ENCODE measurements around the gene MSRB1.
"Not testable (repeated sequence)": the region's sequence is repeated elsewhere in the genome, so short reads cannot be mapped to it uniquely, and the experiment has no call there.

Gene MSRB1

DNA sequence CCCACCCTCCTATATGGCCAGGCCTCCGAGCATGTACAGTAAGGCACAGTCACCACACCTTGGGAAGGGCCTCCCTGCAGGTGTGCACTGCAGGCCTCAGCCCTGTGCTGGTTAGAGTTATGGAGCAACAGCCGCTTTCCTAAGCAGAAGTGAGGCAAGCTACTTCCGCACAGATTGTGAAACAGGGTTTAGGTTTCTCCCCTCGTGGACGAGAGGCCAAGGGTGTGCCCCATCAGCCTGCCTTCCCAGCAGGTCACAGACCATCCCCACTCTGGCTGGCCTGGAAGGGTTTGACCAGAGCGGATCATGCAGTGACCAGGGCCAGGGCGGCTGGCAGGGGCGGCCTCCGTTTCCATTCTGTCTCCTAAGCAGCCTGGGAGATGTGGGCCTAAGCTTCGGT, 4.7 kb downstream of the MSRB1 start:
- no peak for DNase-seq

GRCh38 chr16:1936945-1937479, 6.0 kb downstream of the MSRB1 start:
- no peak for DNase-seq

DNA sequence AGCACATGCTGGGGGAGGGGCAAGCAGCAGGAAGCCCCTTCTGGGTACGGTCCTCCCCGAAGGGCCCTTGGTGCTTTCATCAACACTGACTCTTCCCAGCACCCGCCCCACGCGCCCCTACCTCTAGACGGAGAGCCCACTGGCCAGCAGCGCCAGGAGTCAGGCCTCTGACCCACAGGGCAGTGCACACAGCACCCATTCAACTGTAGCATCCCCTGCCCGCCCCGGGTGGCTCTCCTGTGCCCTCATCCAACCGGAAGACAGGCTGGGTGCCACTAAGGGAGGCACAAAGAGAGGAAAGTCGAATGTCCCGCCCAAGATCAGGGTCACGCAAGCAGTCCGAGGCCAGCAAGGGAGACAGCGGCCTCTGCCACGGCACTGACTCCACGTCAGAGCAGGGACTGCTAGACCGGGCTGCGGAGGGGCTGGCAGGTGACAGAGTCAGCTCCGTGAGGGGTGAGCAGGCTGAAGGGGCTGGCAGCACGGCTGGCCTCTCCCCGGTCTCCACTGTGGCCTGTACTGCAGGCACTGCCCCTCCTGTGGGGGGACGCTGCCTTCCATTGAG, 9.8 kb downstream of the MSRB1 start:
- no peak for DNase-seq

DNA sequence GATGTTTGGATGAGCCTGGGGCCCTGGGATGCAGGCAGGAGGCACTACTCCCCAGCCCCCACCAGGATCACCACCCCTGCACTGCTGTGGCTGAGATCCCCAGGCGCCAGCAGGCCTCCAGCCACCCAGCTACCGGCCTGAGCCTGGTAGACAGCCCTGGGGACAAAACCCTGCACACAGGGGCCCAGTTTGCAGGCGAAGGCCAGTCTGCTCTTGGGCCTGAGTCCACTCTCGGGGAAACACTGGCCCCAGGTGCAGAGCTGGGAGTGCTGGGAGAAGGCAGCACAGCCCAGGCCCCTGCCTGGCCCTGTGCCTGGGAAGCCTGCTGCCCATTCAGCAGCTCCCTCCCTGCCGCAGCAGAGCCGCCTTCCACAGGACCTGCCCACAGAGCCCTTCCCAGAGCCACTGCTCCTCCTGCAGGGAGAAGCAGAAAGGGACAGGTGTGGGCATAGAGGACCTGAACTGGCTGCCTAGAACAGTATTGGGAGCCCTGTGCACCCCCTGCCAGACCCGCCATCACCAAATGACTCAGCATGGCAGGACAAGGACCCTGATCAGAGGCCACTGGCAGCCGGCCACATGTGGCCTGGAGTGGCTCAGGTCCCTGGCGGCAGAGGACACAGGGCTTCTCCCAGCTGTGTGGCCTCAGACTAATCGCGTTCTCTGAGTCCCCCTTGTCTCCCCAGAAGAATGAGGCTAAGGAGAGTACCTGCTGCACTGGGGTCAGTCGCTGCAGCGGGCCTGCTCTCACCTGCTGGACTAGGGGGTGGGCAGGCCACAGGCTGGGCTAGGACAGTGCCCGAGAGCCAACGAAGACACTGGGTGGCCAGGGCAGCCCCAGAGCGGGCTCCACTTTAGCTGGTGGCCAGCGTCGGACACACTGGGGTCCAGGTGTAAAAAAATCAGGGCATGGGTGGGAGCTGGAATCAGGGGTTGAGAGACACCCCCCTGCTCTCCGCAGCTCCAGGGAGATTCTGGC, 10.7 kb downstream of the MSRB1 start:
- no peak for DNase-seq

DNA sequence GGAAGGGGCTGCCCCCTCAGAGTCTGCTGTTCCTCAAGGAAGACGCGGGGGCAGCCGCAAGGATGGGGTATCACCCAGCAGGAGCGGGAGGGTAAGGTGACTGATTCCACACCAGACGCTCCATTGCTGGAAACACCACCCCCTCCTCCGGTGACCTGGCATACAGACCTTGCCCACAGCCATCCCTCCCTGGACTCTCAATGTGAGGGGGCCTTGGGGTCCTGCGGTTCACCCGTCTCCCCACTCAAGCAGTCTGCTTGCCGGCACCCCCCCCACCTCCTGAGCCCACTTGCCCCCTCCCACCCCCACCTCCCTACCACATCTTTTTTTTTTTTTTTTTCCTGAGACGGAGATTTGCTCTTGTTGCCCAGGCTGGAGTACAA, 12.7 kb downstream of the MSRB1 start:
- no peak for DNase-seq

DNA sequence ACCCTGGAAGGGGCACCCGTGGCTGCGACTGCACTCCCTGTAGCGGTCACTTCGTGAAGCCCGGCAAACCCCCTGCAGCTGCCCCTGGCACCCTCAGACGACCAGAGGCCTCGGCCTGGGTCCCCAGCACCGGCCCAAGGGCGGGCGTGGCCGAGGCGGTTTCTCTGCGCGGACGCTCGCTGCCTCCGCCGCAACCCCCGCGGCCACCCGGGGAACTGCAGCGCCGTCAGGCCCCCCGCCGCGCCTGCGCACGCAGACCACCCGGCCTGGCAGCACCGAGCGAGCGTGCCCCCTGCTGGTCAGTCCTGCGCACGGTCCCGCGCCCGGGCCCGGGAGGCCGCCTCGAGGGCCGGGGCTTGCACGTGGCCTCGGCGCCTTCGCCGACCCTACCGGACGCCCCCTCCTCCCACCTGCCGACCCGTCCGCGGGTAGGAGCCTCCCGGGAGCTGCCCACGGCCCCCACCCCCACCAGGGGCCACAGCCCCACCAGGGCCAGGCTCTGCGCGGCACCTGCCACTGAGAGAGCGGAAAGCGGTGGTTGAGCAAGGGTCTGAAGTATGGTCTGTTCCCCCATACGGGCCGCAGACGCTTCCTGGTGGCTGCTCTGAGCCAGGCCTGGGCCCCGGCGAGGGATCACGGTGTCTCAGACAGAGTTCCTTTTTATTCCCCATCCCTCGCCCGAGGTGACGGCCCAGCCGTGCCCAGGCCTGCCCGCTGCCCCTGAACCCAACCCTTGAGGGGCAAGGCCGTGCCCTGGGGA, 13.2 kb downstream of the MSRB1 start:
- DNase-seq = peak; percentile 89

- DNase-seq = no peak
Measured at GRCh38 chr16:1929105-1929504, 13.9 kb downstream of the MSRB1 start.

DNA sequence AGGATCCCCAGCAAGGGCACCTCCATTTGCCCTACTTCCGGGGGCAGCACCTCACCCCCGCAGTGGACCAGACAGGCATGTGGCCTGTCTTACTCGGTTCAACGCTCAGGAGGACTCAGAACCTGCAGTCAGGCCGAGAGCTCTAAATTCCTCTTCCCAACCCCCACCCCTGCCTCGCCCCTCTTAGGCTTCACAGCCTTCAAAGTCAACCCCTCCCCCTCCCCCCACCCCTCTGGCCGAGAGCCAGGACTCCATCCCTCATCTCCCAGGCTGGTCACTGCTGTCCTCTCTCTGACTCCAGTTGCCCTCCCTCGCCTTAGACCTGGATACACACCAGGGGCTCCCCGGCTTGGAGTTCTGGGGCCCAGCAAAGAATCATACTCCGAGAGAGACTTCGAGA, 16.7 kb downstream of the MSRB1 start:
- no peak for DNase-seq

GRCh38 chr16:1924095-1924494, 18.9 kb downstream of the MSRB1 start:
- DNase-seq = no peak

DNA sequence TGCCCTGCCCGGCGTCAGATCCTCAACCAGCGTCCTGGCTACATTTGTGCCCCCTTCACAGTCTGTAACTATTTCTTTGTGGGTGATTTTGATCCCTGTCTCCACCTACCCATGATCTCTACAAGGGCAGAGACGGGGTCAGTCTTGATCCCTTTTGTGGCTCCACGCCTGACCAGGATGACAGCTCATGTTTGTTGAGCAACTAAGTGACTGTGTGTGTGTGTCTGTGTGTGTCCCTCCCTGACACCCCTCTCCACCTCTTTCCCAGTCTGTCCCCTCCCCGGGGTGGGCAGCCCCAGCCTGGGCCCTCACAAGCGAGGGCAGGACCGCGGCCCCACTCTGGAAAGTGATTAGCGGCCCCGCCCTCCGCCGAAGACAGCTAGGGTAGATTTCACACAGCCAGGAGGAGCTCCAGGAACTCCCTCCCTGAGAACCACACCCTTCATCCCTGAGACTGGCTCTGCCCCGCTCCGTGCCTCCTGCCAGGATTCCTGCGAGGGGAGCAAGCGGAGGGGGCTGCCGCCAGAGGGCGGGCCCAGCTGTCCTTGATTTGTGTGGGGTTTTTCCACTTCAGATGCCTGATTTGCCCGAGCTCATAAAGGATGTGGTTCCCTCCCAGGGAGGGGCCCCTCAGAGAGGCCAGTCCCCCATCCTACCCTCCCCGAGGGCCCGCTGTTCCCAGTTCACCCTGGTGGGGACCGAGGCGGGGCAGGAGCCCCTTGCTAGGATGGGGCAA, 19.5 kb downstream of the MSRB1 start:
- no peak for DNase-seq

- DNase-seq = no peak
Measured at GRCh38 chr16:1922357-1922756, 20.6 kb downstream of the MSRB1 start.

GRCh38 chr16:1920727-1921171, 22.2 kb downstream of the MSRB1 start:
- DNase-seq = no peak

DNA sequence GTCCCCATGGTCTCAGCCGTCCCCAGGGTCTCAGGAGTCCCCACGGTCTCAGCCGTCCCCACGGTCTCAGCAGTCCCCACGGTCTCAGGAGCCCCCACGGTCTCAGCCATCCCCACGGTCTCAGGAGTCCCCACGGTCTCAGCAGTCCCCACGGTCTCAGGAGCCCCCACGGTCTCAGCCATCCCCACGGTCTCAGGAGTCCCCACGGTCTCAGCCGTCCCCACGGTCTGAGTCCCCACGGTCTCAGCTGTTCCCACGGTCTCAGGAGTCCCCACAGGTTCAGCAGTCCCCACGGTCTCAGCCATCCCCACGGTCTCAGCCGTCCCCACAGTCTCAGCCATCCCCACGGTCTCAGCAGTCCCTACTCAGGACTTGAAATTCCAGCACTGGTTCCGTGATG, 22.9 kb downstream of the MSRB1 start:
- DNase-seq = not testable (repeated sequence)

DNA sequence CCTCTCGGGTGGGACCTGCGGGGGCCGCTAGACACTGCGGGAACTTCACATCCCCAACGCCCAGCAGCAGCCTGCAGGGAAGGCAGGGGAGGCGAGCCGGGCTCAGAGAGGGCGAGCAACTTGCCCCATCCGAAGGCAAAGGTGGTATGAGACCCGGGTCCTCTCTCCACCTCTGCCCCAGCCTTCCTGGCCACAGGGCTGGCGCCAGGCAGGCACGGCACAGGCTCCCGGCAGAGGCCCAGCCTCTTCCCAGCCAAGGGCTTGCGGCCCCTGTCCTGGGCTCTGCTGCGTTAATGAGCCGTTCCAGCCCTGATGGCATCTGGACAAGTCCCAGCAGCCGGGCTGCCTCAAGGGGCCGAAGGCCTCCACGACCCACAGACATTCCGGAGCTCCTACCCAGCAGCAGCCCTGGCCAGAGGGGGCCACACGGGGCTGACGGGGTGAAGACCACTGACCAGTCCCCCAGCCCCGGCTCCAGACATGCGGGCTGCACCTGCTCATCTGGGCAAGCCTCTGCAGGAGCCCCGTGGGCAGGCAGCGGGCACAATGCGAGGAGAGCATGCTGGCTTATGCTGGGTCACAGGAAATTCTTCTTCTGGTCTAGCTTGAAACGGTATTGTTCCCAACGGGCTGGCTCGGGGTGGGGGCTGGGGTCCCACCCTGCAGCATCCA, 23.5 kb downstream of the MSRB1 start:
- no peak for DNase-seq

DNA sequence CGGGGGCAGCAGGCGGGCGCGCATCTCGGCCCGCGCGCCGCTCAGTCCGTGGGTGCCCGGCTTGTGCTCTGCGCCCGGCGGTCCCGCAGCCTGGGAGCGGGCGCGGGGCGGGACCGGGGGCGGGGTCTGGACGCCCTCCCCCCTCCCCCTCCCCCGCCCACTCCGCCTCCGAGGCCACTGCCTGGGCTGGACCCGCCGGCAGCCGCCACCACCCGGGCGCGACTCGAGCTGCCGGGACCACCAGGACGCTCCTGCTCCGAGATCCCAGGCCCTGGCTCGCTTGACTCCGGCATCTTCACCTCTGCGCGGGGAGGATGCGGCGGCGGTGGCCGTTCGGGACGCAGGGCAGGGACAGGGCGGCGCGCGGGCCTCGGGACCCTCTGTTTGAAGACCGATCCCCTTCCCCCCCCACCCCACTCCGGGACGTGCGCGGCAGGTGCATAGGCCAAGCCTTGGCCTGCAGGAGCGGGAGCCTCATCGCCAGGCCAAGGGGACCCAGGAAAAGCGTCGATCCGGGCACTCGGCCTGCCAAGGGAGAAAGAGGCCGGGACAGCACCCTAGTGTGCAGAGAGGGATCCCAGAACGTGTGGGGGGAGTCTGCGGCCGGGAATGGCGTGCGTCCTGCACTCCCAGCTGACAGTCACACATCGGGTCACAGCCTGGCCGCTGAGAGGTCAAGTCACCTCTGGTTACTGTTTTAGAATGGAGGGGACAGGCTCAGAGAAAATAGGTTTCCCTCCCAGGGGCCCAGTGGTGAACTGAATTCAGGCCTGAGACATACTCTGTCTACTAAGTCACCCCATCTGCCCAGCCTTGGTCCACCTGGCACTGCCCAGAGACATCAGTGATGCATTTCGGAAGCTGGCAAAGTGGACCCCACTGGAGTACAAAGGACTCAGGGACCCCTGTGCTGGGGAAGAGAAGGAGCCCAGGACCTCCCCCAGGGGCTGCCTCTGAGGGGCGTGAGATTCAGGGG, 24.4 kb downstream of the MSRB1 start, which contains the start of gene HS3ST6:
TSS of gene HS3ST6 (minus strand) at position 65 of the 976 bp plus-strand sequence. CDS start 92 bp downstream, outside the sequence.
- DNase-seq = no peak

- DNase-seq = no peak
Measured at GRCh38 chr16:1917665-1918350, 25.2 kb downstream of the MSRB1 start.

DNA sequence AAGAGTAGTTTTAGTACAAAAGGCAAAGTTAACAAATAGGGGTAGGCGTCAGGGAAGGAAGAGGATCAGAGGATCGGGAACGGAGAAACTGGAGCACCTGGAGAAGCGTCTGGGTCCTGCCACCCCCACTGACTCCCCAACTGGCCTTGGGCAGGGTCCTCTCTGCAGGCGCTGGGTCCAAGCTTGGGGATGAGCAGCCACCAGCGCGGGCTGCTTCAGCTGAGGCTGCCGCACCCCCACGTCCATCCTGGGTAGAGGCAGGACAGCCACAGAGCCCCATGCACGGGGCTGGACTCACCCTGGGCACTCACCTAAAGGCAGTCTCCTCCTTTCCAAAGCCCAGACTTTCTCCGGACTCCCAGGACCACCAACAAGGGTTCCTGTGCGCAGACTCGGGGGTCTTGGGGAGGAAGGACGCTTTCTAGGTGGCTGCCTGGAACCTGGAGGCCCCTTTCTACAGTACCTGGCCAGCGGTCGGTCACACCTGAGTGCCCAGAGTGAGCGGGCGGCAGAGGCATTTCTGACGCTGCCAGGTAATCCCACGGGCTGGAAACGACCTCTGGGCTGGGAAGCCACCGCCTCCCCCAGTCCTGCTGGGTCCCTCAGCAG, 25.8 kb downstream of the MSRB1 start:
- no peak for DNase-seq

GRCh38 chr16:1916640-1916990, 26.4 kb downstream of the MSRB1 start:
- no peak for DNase-seq

Measured in T1000 (cell line).